Parathyroid adenoma (tissue), 2 donors: ENCODE results near the gene GPANK1.

Source experiments
- H2AFZ ChIP-seq: fragments of 300-600 bp; sonication (generic); one replicate; pipeline ENCODE4 v1.7.0; 2017; ENCODE audit warnings: antibody characterized with exemption, mild to moderate bottlenecking
- H3K27ac ChIP-seq: fragments of 300-600 bp; sonication (generic); one replicate; pipeline ENCODE4 v1.7.0; 2017
- H3K27me3 ChIP-seq: fragments of 300-600 bp; sonication (generic); one replicate; pipeline ENCODE4 v1.7.0; 2017; ENCODE audit warnings: low read length; ENCODE audit not compliant: control insufficient read depth, insufficient read depth
- H3K36me3 ChIP-seq: fragments of 300-600 bp; sonication (generic); one replicate; pipeline ENCODE4 v1.7.0; 2017; ENCODE audit warnings: low read length; ENCODE audit not compliant: control insufficient read depth, insufficient read depth
- H3K4me1 ChIP-seq: fragments of 300-600 bp; sonication (generic); one replicate; pipeline ENCODE4 v1.7.0; 2017; ENCODE audit warnings: control low read depth
- H3K4me2 ChIP-seq: fragments of 300-600 bp; sonication (generic); one replicate; pipeline ENCODE4 v1.7.0; 2017; ENCODE audit warnings: low read length
- H3K4me3 ChIP-seq: fragments of 300-600 bp; sonication (generic); one replicate; pipeline ENCODE4 v1.7.0; 2017; ENCODE audit warnings: low read depth, low read length
- H3K79me2 ChIP-seq: fragments of 300-600 bp; sonication (generic); one replicate; pipeline ENCODE4 v1.7.0; 2017; ENCODE audit warnings: control low read depth
- H3K9ac ChIP-seq: fragments of 300-600 bp; sonication (generic); one replicate; pipeline ENCODE4 v1.7.0; 2017; ENCODE audit warnings: mild to moderate bottlenecking
- H3K9me3 ChIP-seq: fragments of 300-600 bp; sonication (generic); one replicate; pipeline ENCODE4 v1.7.0; 2017; ENCODE audit warnings: low read length; ENCODE audit not compliant: control insufficient read depth
- TF ChIP-seq, protein P1 (sequence below): fragments of 300-600 bp; sonication (generic); IDR thresholded peaks from one replicate; pipeline ENCODE4 v1.7.0; 2017; ENCODE audit warnings: antibody characterized with exemption, mild to moderate bottlenecking
- donor health status: primary hyperparathyroidism.

GPANK1 gene

DNA sequence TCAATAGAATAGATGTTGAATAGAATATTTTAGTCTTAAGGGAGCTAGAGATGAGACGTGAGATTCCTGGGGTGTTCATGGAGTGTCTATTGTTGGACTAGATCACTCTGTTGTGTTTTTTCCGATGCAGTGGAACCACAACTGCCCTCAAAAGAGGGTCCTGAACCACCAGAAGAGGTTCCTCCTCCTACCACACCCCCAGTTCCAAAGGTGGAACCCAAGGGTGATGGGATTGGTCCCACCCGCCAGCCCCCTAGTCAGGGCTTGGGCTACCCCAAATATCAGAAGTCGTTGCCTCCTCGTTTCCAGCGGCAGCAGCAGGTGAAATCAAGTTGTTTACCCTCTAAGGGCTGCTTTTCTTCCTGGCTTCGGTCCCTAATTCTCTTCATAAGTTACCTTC is 35.8 kb downstream of the GPANK1 start:
- peaks cover 12% of the 10 kb centered on the region for H3K79me2 ChIP-seq
- no peaks in the 10 kb centered on the region for H3K9me3 ChIP-seq
- H3K27me3 ChIP-seq: no peaks in the 10 kb centered on the region
- H3K4me1 ChIP-seq: no peaks in the 10 kb centered on the region
- no peak overlapping the region for H3K4me2 ChIP-seq
- H2AFZ ChIP-seq: no peak overlapping the region
- TF ChIP-seq, protein P1, sequence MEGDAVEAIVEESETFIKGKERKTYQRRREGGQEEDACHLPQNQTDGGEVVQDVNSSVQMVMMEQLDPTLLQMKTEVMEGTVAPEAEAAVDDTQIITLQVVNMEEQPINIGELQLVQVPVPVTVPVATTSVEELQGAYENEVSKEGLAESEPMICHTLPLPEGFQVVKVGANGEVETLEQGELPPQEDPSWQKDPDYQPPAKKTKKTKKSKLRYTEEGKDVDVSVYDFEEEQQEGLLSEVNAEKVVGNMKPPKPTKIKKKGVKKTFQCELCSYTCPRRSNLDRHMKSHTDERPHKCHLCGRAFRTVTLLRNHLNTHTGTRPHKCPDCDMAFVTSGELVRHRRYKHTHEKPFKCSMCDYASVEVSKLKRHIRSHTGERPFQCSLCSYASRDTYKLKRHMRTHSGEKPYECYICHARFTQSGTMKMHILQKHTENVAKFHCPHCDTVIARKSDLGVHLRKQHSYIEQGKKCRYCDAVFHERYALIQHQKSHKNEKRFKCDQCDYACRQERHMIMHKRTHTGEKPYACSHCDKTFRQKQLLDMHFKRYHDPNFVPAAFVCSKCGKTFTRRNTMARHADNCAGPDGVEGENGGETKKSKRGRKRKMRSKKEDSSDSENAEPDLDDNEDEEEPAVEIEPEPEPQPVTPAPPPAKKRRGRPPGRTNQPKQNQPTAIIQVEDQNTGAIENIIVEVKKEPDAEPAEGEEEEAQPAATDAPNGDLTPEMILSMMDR: no peak
- no peak overlapping the region for H3K27ac ChIP-seq
- H3K4me3 ChIP-seq: no peak overlapping the region
- H3K36me3 ChIP-seq: no peaks in the 10 kb centered on the region
- no peak overlapping the region for H3K9ac ChIP-seq

DNA sequence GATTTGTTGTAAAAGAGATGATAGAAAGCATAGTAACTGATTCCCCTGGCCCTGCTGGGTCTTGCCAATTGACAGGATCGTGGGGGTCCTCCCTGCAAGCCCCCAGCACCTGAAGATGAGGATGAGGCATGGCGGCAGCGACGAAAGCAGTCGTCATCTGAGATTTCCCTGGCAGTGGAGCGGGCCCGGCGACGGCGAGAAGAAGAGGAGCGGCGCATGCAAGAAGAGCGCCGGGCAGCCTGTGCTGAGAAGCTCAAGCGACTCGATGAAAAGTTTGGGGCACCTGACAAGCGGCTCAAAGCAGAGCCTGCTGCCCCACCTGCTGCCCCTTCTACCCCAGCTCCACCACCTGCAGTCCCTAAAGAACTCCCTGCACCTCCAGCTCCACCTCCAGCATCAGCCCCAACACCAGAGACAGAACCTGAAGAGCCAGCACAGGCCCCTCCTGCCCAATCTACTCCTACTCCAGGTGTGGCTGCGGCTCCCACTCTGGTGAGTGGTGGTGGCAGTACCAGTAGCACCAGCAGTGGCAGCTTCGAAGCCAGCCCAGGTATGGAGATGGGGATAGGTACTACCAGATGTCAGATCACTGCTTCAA is 37.0 kb downstream of the GPANK1 start:
- peaks cover 12% of the 10 kb centered on the region for H3K79me2 ChIP-seq
- H3K4me3 ChIP-seq: no peak overlapping the region
- no peak overlapping the region for H2AFZ ChIP-seq
- H3K4me2 ChIP-seq: no peak overlapping the region
- H3K27ac ChIP-seq: no peak overlapping the region
- H3K9ac ChIP-seq: no peak overlapping the region
- no peaks in the 10 kb centered on the region for H3K9me3 ChIP-seq
- no peaks in the 10 kb centered on the region for H3K27me3 ChIP-seq
- H3K4me1 ChIP-seq: no peaks in the 10 kb centered on the region
- no peaks in the 10 kb centered on the region for H3K36me3 ChIP-seq
- TF ChIP-seq, protein P1: no peak

DNA sequence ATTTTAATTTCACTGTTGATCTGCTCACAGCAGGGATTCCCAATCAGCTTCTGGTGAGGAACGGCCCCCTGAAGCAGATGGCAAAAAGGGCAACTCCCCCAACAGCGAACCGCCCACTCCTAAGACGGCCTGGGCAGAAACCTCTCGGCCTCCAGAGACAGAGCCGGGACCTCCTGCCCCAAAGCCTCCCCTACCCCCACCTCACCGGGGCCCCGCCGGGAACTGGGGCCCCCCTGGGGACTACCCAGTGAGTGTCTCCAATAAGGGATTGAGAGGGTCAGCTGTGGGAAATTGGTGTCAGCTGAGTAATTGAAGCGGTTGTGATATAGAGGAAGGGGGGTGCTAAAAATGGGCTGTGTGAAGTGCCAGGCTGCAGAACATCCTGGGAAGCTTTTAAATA is 37.8 kb downstream of the GPANK1 start:
- no peak overlapping the region for H3K27ac ChIP-seq
- no peak overlapping the region for H3K4me2 ChIP-seq
- H3K4me3 ChIP-seq: no peak overlapping the region
- TF ChIP-seq, protein P1: no peak
- H3K9ac ChIP-seq: no peak overlapping the region
- peaks cover 11% of the 10 kb centered on the region for H3K79me2 ChIP-seq
- peaks cover 6% of the 10 kb centered on the region for H3K4me1 ChIP-seq
- H3K27me3 ChIP-seq: no peaks in the 10 kb centered on the region
- no peaks in the 10 kb centered on the region for H3K9me3 ChIP-seq
- no peak overlapping the region for H2AFZ ChIP-seq
- no peaks in the 10 kb centered on the region for H3K36me3 ChIP-seq

DNA sequence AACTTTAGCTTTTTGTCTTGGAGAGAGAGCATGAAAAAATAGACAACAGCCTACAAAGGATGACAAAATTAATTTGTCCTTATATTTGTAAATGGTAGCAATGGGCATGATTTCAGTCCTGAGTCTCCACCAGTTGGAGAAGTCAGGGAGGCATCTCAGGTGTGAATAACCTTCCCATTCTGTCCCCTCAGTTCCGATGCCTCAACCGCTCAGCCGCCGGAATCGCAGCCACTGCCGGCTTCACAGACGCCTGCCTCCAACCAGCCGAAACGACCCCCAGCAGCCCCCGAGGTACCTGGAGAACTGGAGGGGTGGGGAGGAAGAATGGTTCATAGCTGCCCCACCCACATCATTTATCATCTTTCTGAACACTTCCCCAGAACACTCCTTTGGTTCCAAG is 40.7 kb downstream of the GPANK1 start:
- H3K36me3 ChIP-seq: no peaks in the 10 kb centered on the region
- H3K4me2 ChIP-seq: no peak overlapping the region
- H2AFZ ChIP-seq: no peak overlapping the region
- H3K27me3 ChIP-seq: no peaks in the 10 kb centered on the region
- no peak overlapping the region for H3K4me3 ChIP-seq
- TF ChIP-seq, protein P1: no peak
- H3K4me1 ChIP-seq: peaks cover 12% of the 10 kb centered on the region
- no peak overlapping the region for H3K27ac ChIP-seq
- H3K9ac ChIP-seq: no peak overlapping the region
- no peaks in the 10 kb centered on the region for H3K9me3 ChIP-seq
- peaks cover 17% of the 10 kb centered on the region for H3K79me2 ChIP-seq

DNA sequence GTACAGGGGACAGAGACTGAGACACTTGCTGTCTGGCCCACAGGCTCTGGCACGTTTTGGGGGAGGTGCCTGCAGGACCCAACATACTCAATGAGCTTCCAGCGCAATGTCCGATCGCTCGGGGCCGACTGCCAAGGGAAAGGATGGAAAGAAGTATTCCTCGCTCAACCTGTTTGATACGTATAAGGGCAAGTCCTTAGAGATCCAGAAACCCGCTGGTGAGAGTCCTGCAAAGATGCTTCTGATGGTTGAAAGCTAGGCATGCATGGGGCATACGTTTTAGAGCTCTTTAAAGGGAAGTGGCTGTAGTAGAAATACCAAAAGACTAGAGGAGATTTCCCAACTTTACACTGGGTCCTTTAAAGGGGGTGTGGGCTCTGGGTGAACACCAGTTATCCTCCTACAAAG is 42.1 kb downstream of the GPANK1 start:
- Histone ChIP-seq H3K4me2 (peak overlapping the region; percentile 88), H3K27me3 (no peaks in the 10 kb centered on the region), H3K9me3 (no peaks in the 10 kb centered on the region), H3K36me3 (no peaks in the 10 kb centered on the region), H3K4me1 (peaks cover 12% of the 10 kb centered on the region), H2AFZ (no peak overlapping the region), H3K4me3 (no peak overlapping the region), H3K9ac (no peak overlapping the region), H3K27ac (no peak overlapping the region), H3K79me2 (peaks cover 17% of the 10 kb centered on the region)
- TF ChIP-seq, protein P1: no peak
